Body of pancreas (tissue), 4 donors: ENCODE results near the gene ELF2.

Source experiments
- CTCF ChIP-seq, 7 experiments: fragments of 450-650 bp in 4 of 7; fragments of 200-600 bp in 3 of 7; sonication (generic) in 3 of 7; IDR thresholded peaks; one replicate each; pipeline ENCODE4 v1.5.1; 2016 to 2019; ENCODE audit warnings: antibody characterized with exemption in 7 of 7
- POLR2A ChIP-seq, 3 donors: fragments of 450-650 bp; IDR thresholded peaks; one replicate each; pipeline ENCODE4 v1.6.1; 2016; ENCODE audit warnings: antibody characterized with exemption in 3 of 3, mild to moderate bottlenecking in 2 of 3

GRCh38 chr4:139146926-139147629 lies 29.9 kb downstream of the ELF2 start:
- TF ChIP-seq CTCF (IDR thresholded peaks at IDR 0.05) (no peak), POLR2A (IDR thresholded peaks at IDR 0.05) (no peak)
